ENCODE results near the gene HCFC1. TPM values are rescaled to one million over a fixed set of nuclear protein-coding genes. Genes with fewer than 3 reads are reported as not detected.
A peak's percentile ranks its signal among the peaks of the same experiment; 100 is the strongest.

Gene HCFC1
- 74.6 TPM for total RNA-seq (ENCODE audit: unreplicated experiment)
- long read RNA-seq, partial matches to known transcripts, result 2 of 4 reads
- long read RNA-seq, other reads (novel, unspliced or antisense), result 2 of 4 reads

- no peaks in the 10 kb centered on the region for H3K9me3 Mint-ChIP-seq (ENCODE audit: unreplicated experiment)
- peaks cover 3% of the 10 kb centered on the region for H3K36me3 Mint-ChIP-seq (ENCODE audit: low read depth, unreplicated experiment)
- H3K27ac Mint-ChIP-seq (ENCODE audit: unreplicated experiment), result peak within 1 kb of the TSS; percentile 100
- H3K27me3 Mint-ChIP-seq (ENCODE audit: unreplicated experiment), result peaks cover 12% of the 10 kb centered on the region
- H3K4me3 Mint-ChIP-seq (ENCODE audit: unreplicated experiment), result peak within 1 kb of the TSS; percentile 100
- peak; percentile 77 for DNase-seq (ENCODE audit: low spot score)
- H3K4me1 Mint-ChIP-seq (ENCODE audit: unreplicated experiment), result peaks cover 25% of the 10 kb centered on the region
- TF ChIP-seq CTCF (IDR thresholded peaks at IDR 0.05; ENCODE audit: unreplicated experiment), result no peak
Observed at GRCh38 chrX:153971450-153972367, at the start of gene HCFC1. Gene HCFC1 (minus strand): TSS chrX:153971818. CDS start chrX:153970840, 978 bp downstream.

GRCh38 chrX:154021131-154021611 is 49.6 kb upstream of the HCFC1 start:
- no peaks in the 10 kb centered on the region for H3K9me3 Mint-ChIP-seq (ENCODE audit: unreplicated experiment)
- H3K36me3 Mint-ChIP-seq (ENCODE audit: low read depth, unreplicated experiment), result peaks cover 8% of the 10 kb centered on the region
- peaks cover 2% of the 10 kb centered on the region for H3K27me3 Mint-ChIP-seq (ENCODE audit: unreplicated experiment)
- no peak for TF ChIP-seq CTCF (IDR thresholded peaks at IDR 0.05; ENCODE audit: unreplicated experiment)
- peak overlapping the region; percentile 61 for H3K27ac Mint-ChIP-seq (ENCODE audit: unreplicated experiment)
- H3K4me3 Mint-ChIP-seq (ENCODE audit: unreplicated experiment), result no peak overlapping the region
- DNase-seq (ENCODE audit: low spot score), result no peak
- peaks cover 7% of the 10 kb centered on the region for H3K4me1 Mint-ChIP-seq (ENCODE audit: unreplicated experiment)

GRCh38 chrX:154020536-154021115 is 49.0 kb upstream of the HCFC1 start:
- peaks cover 10% of the 10 kb centered on the region for H3K36me3 Mint-ChIP-seq (ENCODE audit: low read depth, unreplicated experiment)
- no peak for DNase-seq (ENCODE audit: low spot score)
- H3K4me1 Mint-ChIP-seq (ENCODE audit: unreplicated experiment), result peaks cover 10% of the 10 kb centered on the region
- peaks cover 3% of the 10 kb centered on the region for H3K27me3 Mint-ChIP-seq (ENCODE audit: unreplicated experiment)
- no peaks in the 10 kb centered on the region for H3K9me3 Mint-ChIP-seq (ENCODE audit: unreplicated experiment)
- peak overlapping the region; percentile 74 for H3K27ac Mint-ChIP-seq (ENCODE audit: unreplicated experiment)
- peak overlapping the region; percentile 69 for H3K4me3 Mint-ChIP-seq (ENCODE audit: unreplicated experiment)
- no peak for TF ChIP-seq CTCF (IDR thresholded peaks at IDR 0.05; ENCODE audit: unreplicated experiment)

- Mint-ChIP-seq H3K27ac (ENCODE audit: unreplicated experiment) (peak within 1 kb of the TSS; percentile 74), H3K4me1 (ENCODE audit: unreplicated experiment) (peaks cover 11% of the 10 kb centered on the region), H3K9me3 (ENCODE audit: unreplicated experiment) (no peaks in the 10 kb centered on the region), H3K27me3 (ENCODE audit: unreplicated experiment) (peaks cover 3% of the 10 kb centered on the region), H3K4me3 (ENCODE audit: unreplicated experiment) (peak within 1 kb of the TSS; percentile 84), H3K36me3 (ENCODE audit: low read depth, unreplicated experiment) (peaks cover 9% of the 10 kb centered on the region)
- TF ChIP-seq CTCF (IDR thresholded peaks at IDR 0.05; ENCODE audit: unreplicated experiment), result no peak
- peak; percentile 42 for DNase-seq (ENCODE audit: low spot score)
Observed at GRCh38 chrX:154019633-154020528, 48.3 kb upstream of the HCFC1 start, which contains the start of gene IRAK1. Gene IRAK1 (minus strand): TSS chrX:154019902. CDS start chrX:154019812, 90 bp downstream.
